ENCODE data around the gene LCLAT1.

DNA sequence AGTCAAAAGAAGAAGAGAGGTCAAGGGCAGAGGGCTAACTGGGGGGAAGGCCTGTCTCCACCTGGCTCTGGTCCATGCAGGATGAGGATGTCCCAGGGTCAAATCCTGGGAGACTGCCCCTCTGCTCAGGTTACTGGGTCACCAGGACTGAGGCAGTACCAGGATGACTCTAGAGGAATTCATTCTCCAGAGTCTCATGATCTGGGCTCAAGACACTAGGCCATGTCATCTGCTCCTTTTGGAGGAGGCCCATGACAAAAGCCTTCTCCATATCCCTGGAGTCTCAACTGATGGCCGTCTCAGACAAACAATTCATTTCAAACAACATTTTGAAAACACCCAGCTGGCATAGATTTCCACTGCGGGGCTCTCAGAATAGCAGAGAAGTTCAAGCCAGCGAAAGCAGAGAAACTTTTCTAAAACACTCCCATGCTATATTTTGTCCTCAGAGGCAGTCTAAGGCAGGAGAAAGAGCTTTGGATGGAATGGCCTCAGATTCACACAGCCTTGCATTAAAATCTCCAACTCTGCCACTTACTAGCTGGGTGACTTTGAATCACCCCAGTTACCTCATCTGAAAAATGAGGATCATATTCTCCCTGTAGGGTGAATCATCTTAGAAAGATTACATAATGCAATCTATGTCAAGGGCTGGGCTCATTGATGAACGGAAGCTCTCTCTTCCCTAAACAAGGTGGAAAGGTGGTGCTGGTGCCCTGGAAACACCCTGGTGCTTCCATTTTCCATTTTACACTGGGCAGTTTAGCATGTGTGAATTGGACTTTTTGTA, 48.8 kb upstream of the LCLAT1 start:
- TF ChIP-seq, protein P1, sequence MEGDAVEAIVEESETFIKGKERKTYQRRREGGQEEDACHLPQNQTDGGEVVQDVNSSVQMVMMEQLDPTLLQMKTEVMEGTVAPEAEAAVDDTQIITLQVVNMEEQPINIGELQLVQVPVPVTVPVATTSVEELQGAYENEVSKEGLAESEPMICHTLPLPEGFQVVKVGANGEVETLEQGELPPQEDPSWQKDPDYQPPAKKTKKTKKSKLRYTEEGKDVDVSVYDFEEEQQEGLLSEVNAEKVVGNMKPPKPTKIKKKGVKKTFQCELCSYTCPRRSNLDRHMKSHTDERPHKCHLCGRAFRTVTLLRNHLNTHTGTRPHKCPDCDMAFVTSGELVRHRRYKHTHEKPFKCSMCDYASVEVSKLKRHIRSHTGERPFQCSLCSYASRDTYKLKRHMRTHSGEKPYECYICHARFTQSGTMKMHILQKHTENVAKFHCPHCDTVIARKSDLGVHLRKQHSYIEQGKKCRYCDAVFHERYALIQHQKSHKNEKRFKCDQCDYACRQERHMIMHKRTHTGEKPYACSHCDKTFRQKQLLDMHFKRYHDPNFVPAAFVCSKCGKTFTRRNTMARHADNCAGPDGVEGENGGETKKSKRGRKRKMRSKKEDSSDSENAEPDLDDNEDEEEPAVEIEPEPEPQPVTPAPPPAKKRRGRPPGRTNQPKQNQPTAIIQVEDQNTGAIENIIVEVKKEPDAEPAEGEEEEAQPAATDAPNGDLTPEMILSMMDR (IDR thresholded peaks at IDR 0.05), result no peak
- no peak for TF ChIP-seq EZH2 (IDR thresholded peaks at IDR 0.05; ENCODE audit: borderline replicate concordance, insufficient read depth, low read depth, low read length, poor library complexity, severe bottlenecking)

Measured in B cell (primary cell).